Activated CD8-positive, alpha-beta T cell treated with anti-CD3 and anti-CD28 coated beads, Interleukin-2, amount 10 ng/mL, durations not matched to agents 7 days and 5 days (primary cell): ENCODE data around the gene CCDC82. TPM values are rescaled to one million over a fixed set of nuclear protein-coding genes. Genes with fewer than 3 reads are reported as not detected.
A peak's percentile ranks its signal among the peaks of the same experiment; 100 is the strongest.

Experiments used
- ATAC-seq: fragments of 150-1000 bp; cut with Tn5 transposase; one replicate; pipeline ENCODE4 v1.10.0; 2021; ENCODE audit warnings: moderate library complexity
- CTCF ChIA-PET: fragments of 350-600 bp; sonication (Branson Sonifier 250); formaldehyde crosslinking; loops from one replicate; lab custom pipeline; 2021; ENCODE audit warnings: antibody characterized with exemption; lab: Charles Lee
- POLR2A ChIA-PET: fragments of 350-600 bp; sonication (Branson Sonifier 250); formaldehyde crosslinking; loops from one replicate; lab custom pipeline; 2021; ENCODE audit warnings: antibody characterized with exemption; lab: Charles Lee
- DNase-seq: peaks from one replicate; pipeline ENCODE4 v3.0.0-alpha.2; 2020
- H3K27ac Mint-ChIP-seq: one replicate; pipeline ENCODE4 v1.8.0; 2021; ENCODE audit warnings: mild to moderate bottlenecking, mixed read lengths
- H3K27me3 Mint-ChIP-seq: one replicate; pipeline ENCODE4 v1.8.0; 2021; ENCODE audit warnings: low read depth, mixed read lengths
- H3K36me3 Mint-ChIP-seq: one replicate; pipeline ENCODE4 v1.8.0; 2021; ENCODE audit warnings: low read depth, mixed read lengths
- H3K4me1 Mint-ChIP-seq: one replicate; pipeline ENCODE4 v1.8.0; 2021; ENCODE audit warnings: low read depth, mixed read lengths
- H3K4me3 Mint-ChIP-seq: one replicate; pipeline ENCODE4 v1.8.0; 2021; ENCODE audit warnings: mild to moderate bottlenecking, mixed read lengths
- H3K9me3 Mint-ChIP-seq: one replicate; pipeline ENCODE4 v1.8.0; 2022; ENCODE audit warnings: mixed read lengths; ENCODE audit not compliant: insufficient read depth
- total RNA-seq, 2 experiments: library from RNA; stranded (reverse); gene quantifications; one replicate each; pipeline ENCODE4 v1.2.3, GENCODE V29; 2021

Gene CCDC82
- total RNA-seq, 2 experiments from 2014 or later: 35.7 to 37.5 TPM

DNA sequence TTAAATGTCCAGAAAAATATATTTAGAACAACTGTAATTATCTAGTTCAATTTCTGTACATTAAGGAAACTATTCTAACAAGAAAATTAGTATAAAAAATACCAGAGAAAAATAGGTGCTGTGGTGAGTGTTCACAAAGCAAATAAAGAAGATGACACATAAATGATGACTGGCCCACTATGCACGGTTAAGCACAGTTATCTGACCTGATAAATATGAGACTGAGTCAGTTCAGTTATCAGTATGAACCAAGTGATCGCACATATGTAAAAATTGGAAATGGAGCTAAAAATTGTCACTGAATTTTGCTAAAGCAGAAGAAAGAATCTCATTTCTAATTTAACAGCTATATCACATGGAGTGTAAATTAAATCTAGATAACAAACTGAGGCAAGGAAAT, 27.9 kb downstream of the CCDC82 start:
- DNase-seq (no peak), ATAC-seq (no peak)
- POLR2A ChIA-PET: no interaction called here
- H3K9me3 Mint-ChIP-seq: no peaks in the 10 kb centered on the region
- CTCF ChIA-PET: interaction anchor here (0.9 to 1.1 kb wide), 2 partner anchors 19 to 140 kb away, joined by 3 read pairs; partner anchors contain the start of gene MAML2
- no peaks in the 10 kb centered on the region for H3K27me3 Mint-ChIP-seq
- peaks cover 39% of the 10 kb centered on the region for H3K36me3 Mint-ChIP-seq
- no peak overlapping the region for H3K27ac Mint-ChIP-seq
- H3K4me1 Mint-ChIP-seq: peaks cover 22% of the 10 kb centered on the region
- no peak overlapping the region for H3K4me3 Mint-ChIP-seq

DNA sequence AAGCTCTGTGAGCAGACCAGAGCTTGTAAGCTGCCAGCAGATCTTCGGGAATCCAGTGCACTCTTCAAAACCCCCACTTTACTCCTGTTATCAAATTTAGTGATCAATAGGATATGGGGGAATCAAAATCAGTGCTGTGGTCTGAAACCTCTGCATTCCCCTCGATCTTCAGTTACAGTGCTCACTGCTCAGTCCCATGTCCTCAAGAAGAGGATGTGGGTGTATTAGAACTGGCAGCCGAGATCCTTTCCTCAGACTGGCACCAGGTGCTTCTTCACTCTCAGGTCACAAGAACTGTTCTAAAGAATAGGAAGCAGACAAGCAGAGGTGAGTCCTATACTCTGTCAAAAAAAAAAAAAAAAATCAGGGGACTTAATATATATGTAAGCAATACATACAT, 31.4 kb downstream of the CCDC82 start:
- ChIA-PET CTCF (interaction anchor here (1.4 to 2.2 kb wide), 2 partner anchors 15 to 18 kb away, joined by 5 to 18 read pairs; partner anchors contain the start of gene MAML2), POLR2A (no interaction called here)
- ATAC-seq (peak; percentile 49), DNase-seq (no peak)
- Mint-ChIP-seq H3K27ac (peak overlapping the region; percentile 13), H3K4me3 (peak overlapping the region; percentile 43), H3K9me3 (no peaks in the 10 kb centered on the region), H3K4me1 (peaks cover 25% of the 10 kb centered on the region), H3K36me3 (peaks cover 59% of the 10 kb centered on the region), H3K27me3 (no peaks in the 10 kb centered on the region)

DNA sequence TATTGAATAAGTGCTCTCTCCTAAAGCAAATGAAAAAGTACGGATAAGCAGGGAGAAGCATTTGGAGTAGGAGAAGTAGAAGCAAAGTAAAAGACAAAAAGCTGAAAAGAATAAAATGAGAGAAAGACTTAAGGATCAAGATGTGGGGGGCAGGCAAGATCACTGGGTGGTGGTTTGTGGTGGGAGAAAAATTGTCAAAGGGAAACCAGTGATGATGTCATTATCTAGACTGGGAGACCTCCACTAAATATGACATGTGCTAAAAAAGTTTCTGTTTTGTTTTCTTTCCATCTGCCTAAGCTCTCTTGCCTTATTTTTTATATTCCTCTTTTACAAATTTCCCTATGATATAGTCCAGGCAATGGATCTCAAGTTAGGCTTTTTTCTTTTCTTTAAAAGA, 31.9 kb downstream of the CCDC82 start:
- Mint-ChIP-seq H3K4me1 (peaks cover 25% of the 10 kb centered on the region), H3K36me3 (peaks cover 59% of the 10 kb centered on the region), H3K27ac (peak overlapping the region; percentile 13), H3K9me3 (no peaks in the 10 kb centered on the region), H3K4me3 (peak overlapping the region; percentile 43), H3K27me3 (no peaks in the 10 kb centered on the region)
- CTCF ChIA-PET: interaction anchor here (1.2 to 2.2 kb wide), 3 partner anchors 14 to 266 kb away, joined by 3 to 18 read pairs (median 5); partner anchors contain the start of gene MAML2
- DNase-seq (peak; percentile 40), ATAC-seq (peak; percentile 87)
- POLR2A ChIA-PET: no interaction called here

GRCh38 chr11:96356848-96357247, 32.9 kb downstream of the CCDC82 start:
- no peak overlapping the region for H3K27ac Mint-ChIP-seq
- DNase-seq (no peak), ATAC-seq (no peak)
- H3K27me3 Mint-ChIP-seq: no peaks in the 10 kb centered on the region
- no peaks in the 10 kb centered on the region for H3K9me3 Mint-ChIP-seq
- H3K4me3 Mint-ChIP-seq: no peak overlapping the region
- ChIA-PET CTCF (interaction anchor here (1.2 to 2.2 kb wide), 3 partner anchors 13 to 265 kb away, joined by 3 to 18 read pairs (median 5); partner anchors contain the start of gene MAML2), POLR2A (no interaction called here)
- H3K36me3 Mint-ChIP-seq: peaks cover 59% of the 10 kb centered on the region
- H3K4me1 Mint-ChIP-seq: peaks cover 25% of the 10 kb centered on the region

DNA sequence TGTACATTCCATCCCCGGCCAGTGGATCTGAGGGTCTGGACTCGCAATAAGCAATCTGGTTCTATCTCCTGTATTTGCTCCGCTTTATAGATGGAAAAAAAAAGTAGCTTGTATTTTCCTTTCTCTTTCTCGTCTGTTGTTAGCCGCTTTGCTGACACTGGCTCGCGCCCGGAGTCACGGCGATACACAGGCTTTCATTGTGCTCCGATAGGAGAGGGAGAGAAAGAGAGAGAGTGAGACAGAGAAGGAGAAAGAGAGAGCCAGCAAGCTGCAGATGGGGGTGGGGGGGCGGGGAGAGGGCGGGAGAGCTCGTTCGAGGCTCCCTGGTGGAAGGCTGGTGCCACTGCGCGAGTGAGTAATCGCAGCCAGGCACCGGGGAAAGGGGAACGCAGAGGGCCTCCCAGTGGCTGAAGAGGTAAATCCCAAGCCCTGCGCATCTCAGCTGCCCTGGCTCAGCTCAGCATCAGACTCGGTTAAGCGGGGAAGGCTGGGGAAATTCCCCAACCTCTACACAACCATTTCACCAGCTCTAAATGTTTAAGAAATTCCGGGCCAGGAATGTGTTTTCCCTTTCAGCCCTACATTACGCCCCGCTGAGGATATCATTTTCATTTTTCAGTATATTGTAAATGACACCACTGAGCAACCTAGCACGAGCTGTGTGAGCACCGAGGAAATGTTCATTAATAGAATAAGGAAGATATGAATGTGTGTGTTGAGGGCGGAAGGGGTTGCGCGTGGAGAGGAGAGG, 46.6 kb downstream of the CCDC82 start, which contains the start of gene MAML2:
TSS of gene MAML2 (minus strand) at position 235 of the 751 bp plus-strand sequence. CDS start 1,300 bp downstream, outside the sequence.
- peaks cover 31% of the 10 kb centered on the region for H3K4me1 Mint-ChIP-seq
- no peaks in the 10 kb centered on the region for H3K9me3 Mint-ChIP-seq
- H3K27ac Mint-ChIP-seq: peak within 1 kb of the TSS; percentile 95
- DNase-seq (peak; percentile 95), ATAC-seq (peak; percentile 83)
- peaks cover 8% of the 10 kb centered on the region for H3K36me3 Mint-ChIP-seq
- no peaks in the 10 kb centered on the region for H3K27me3 Mint-ChIP-seq
- peak within 1 kb of the TSS; percentile 91 for H3K4me3 Mint-ChIP-seq
- CTCF ChIA-PET: interaction anchor here (0.6 to 11.4 kb wide), 123 partner anchors 9 to 1191 kb away, joined by 3 to 171 read pairs (median 6); partner anchors contain the start of genes CCDC82 and JRKL
- POLR2A ChIA-PET: interaction anchor here (0.6 to 4.6 kb wide), 16 partner anchors 38 to 1288 kb away, joined by 3 to 36 read pairs (median 4); partner anchors contain the start of genes CCDC82, CEP57, FAM76B and JRKL

- ChIA-PET POLR2A (interaction anchor here (0.6 to 4.6 kb wide), 29 partner anchors 12 to 552 kb away, joined by 3 to 36 read pairs (median 4); partner anchors contain the start of genes CCDC82, CEP57, FAM76B and JRKL), CTCF (interaction anchor here (0.6 to 11.4 kb wide), 125 partner anchors 8 to 637 kb away, joined by 3 to 171 read pairs (median 6); partner anchors contain the start of genes CCDC82 and JRKL)
- no peak for DNase-seq
- Mint-ChIP-seq H3K36me3 (peaks cover 17% of the 10 kb centered on the region), H3K27ac (peak overlapping the region; percentile 95), H3K4me1 (peaks cover 39% of the 10 kb centered on the region), H3K27me3 (no peaks in the 10 kb centered on the region), H3K4me3 (peak overlapping the region; percentile 91), H3K9me3 (no peaks in the 10 kb centered on the region)
- ATAC-seq: no peak
Measured at GRCh38 chr11:96342014-96342960, 47.4 kb downstream of the CCDC82 start.

DNA sequence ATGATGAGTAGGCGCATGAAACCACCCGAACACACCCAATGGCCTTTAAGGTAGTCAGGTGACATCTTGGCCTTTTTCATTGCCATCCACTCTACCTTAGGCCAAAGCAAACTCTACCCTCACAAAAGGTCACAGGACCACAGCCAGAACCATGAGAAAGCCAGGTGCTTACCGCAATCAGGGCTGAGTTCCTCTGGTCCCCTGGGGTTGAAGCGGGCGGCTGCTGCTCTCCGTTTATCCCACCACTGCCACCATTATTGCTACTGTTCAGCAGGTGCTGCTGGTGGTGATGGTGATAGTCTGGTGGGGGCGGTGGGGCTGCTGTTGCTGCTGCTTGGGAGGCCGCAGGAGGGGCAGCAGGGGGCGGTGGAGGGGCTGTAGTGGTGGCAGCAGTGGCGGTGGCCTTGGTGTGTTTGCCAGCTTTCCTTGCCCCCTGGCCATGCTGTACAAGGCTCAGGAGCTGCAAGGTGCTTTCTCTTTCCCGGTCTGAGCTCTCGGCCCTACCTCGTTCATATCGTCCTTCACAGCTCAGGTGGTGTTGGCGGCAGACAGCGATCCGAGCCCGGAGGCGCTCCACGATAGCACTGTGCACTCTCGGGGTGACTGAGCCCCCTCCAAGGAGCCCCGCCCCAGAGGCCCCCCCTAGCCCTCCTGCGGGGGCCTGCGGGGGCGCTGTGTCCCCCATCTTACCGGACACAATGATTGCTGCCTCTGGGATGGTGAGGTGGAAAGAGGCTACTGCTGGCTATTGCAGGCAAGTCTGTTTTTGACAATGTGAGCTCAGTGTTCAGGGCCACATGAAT, 48.3 kb downstream of the CCDC82 start:
- ATAC-seq: peak; percentile 65
- POLR2A ChIA-PET: interaction anchor here (0.6 to 4.6 kb wide), 25 partner anchors 12 to 551 kb away, joined by 3 to 36 read pairs (median 4); partner anchors contain the start of genes CCDC82, CEP57, FAM76B and JRKL
- H3K27ac Mint-ChIP-seq: peak overlapping the region; percentile 95

DNA sequence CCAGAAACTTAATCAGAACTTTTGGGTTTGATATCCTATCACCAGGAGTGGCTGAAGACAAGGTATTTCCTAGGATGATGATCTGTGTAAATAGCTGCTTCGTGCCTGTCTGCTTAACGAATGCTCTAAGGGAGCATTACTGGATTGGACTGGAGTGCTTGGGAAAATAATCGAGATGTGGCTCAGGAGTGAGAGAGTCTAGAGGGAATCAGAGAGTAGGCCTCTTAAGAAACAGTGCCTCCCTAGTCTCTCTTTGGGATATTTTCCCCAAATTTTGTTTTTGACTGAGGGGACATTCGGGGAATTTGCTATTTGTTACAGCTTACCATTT, 49.2 kb downstream of the CCDC82 start:
- DNase-seq (no peak), ATAC-seq (no peak)
- ChIA-PET CTCF (interaction anchor here (0.7 to 11.4 kb wide), 29 partner anchors 9 to 504 kb away, joined by 3 to 171 read pairs (median 10); no protein-coding TSS in a partner anchor), POLR2A (interaction anchor here (1.0 to 4.6 kb wide), 9 partner anchors 30 to 550 kb away, joined by 3 to 36 read pairs (median 5); partner anchors contain the start of genes CCDC82, CEP57, FAM76B and JRKL)
- Mint-ChIP-seq H3K27ac (peak overlapping the region; percentile 95), H3K27me3 (no peaks in the 10 kb centered on the region), H3K9me3 (no peaks in the 10 kb centered on the region), H3K4me3 (peak overlapping the region; percentile 91), H3K36me3 (peaks cover 25% of the 10 kb centered on the region), H3K4me1 (peaks cover 54% of the 10 kb centered on the region)

More for the DNA sequence above, 48.3 kb downstream of the CCDC82 start:
- Mint-ChIP-seq H3K27me3 (no peaks in the 10 kb centered on the region), H3K4me1 (peaks cover 47% of the 10 kb centered on the region), H3K9me3 (no peaks in the 10 kb centered on the region), H3K36me3 (peaks cover 19% of the 10 kb centered on the region), H3K4me3 (peak overlapping the region; percentile 91)
- CTCF ChIA-PET: interaction anchor here (0.6 to 11.4 kb wide), 53 partner anchors 10 to 506 kb away, joined by 3 to 171 read pairs (median 10); partner anchors contain the start of gene CCDC82
- peak; percentile 82 for DNase-seq

GRCh38 chr11:96339706-96340554, 49.8 kb downstream of the CCDC82 start:
- H3K36me3 Mint-ChIP-seq: peaks cover 28% of the 10 kb centered on the region
- peak overlapping the region; percentile 91 for H3K4me3 Mint-ChIP-seq
- DNase-seq: no peak
- no peaks in the 10 kb centered on the region for H3K27me3 Mint-ChIP-seq
- ChIA-PET CTCF (interaction anchor here (0.7 to 11.4 kb wide), 32 partner anchors 9 to 504 kb away, joined by 3 to 171 read pairs (median 7); no protein-coding TSS in a partner anchor), POLR2A (interaction anchor here (0.6 to 4.6 kb wide), 14 partner anchors 25 to 1271 kb away, joined by 3 to 36 read pairs (median 4); partner anchors contain the start of genes CCDC82, CEP57, FAM76B and JRKL)
- H3K27ac Mint-ChIP-seq: peak overlapping the region; percentile 95
- H3K9me3 Mint-ChIP-seq: no peaks in the 10 kb centered on the region
- no peak for ATAC-seq
- peaks cover 57% of the 10 kb centered on the region for H3K4me1 Mint-ChIP-seq
